ENCODE data around the gene MERTK. TPM values are rescaled to one million over a fixed set of nuclear protein-coding genes. Genes with fewer than 3 reads are reported as not detected.

Gene MERTK
- total RNA-seq, 6 experiments from 2014 or later = 10.6 to 18.3 (median 13.1) TPM

GRCh38 chr2:111975053-111975552 is 76.7 kb downstream of the MERTK start:
- Histone ChIP-seq H3K4me1 (peaks cover 0 to 11% (median 4%) of the 10 kb centered on the region in 4 donors), H3K4me3 (no peak overlapping the region), H3K27me3 (no peaks in the 10 kb centered on the region), H3K9me3 (no peaks in the 10 kb centered on the region), H3K36me3 (peaks cover 0 to 13% (median 0%) of the 10 kb centered on the region in 4 donors), H3K27ac (no peak overlapping the region)
- 85% methylated on average over 10 of the region's 11 CpGs for WGBS (ENCODE audit: insufficient coverage, low coverage, low lambda C conversion rate, missing lambda C conversion rate)
- ATAC-seq (peak in 1 of 4 donors; percentile 20), DNase-seq (no peak)
- no peak for TF ChIP-seq POLR2A (IDR thresholded peaks at IDR 0.05)
- TF ChIP-seq, protein P1, sequence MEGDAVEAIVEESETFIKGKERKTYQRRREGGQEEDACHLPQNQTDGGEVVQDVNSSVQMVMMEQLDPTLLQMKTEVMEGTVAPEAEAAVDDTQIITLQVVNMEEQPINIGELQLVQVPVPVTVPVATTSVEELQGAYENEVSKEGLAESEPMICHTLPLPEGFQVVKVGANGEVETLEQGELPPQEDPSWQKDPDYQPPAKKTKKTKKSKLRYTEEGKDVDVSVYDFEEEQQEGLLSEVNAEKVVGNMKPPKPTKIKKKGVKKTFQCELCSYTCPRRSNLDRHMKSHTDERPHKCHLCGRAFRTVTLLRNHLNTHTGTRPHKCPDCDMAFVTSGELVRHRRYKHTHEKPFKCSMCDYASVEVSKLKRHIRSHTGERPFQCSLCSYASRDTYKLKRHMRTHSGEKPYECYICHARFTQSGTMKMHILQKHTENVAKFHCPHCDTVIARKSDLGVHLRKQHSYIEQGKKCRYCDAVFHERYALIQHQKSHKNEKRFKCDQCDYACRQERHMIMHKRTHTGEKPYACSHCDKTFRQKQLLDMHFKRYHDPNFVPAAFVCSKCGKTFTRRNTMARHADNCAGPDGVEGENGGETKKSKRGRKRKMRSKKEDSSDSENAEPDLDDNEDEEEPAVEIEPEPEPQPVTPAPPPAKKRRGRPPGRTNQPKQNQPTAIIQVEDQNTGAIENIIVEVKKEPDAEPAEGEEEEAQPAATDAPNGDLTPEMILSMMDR (IDR thresholded peaks at IDR 0.05) = no peak
- intact Hi-C loops (cut with DNase I) = no loop called here

- H3K4me1 ChIP-seq = peaks cover 0 to 11% (median 4%) of the 10 kb centered on the region in 4 donors
- ATAC-seq = no peak
- no peaks in the 10 kb centered on the region for H3K9me3 ChIP-seq
- no peaks in the 10 kb centered on the region for H3K27me3 ChIP-seq
- intact Hi-C loops (cut with DNase I) = no loop called here
- no peak overlapping the region for H3K4me3 ChIP-seq
- TF ChIP-seq, protein P1 (IDR thresholded peaks at IDR 0.05) = no peak
- no peak for TF ChIP-seq POLR2A (IDR thresholded peaks at IDR 0.05)
- WGBS (ENCODE audit: insufficient coverage, low coverage, low lambda C conversion rate, missing lambda C conversion rate) = 90% methylated on average over 5 of the region's 6 CpGs
- peaks cover 0 to 11% (median 0%) of the 10 kb centered on the region in 4 donors for H3K36me3 ChIP-seq
- DNase-seq = no peak
- H3K27ac ChIP-seq = no peak overlapping the region
Observed at GRCh38 chr2:111975819-111976218, 77.4 kb downstream of the MERTK start.

DNA sequence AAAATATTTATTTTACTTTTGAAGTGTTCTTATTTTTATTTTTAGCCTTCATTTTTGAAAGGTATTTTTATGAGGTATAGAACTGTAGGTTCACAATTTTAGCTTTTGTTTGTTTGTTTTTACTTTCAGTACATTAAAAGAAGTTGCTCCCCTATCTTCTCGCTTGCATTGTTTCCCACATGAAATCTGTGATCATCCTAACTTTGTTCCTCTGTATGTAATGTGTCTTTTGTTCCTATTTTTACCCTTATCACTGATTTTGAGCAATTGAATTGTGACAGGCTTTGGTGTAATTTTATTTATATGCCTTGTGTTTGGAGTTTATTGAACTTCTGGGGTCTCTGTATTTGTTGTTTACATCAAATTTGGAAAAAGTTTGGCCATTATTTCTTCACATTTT is 78.8 kb downstream of the MERTK start:
- Histone ChIP-seq H3K4me1 (peaks cover 0 to 11% (median 4%) of the 10 kb centered on the region in 4 donors), H3K9me3 (no peaks in the 10 kb centered on the region), H3K27ac (no peak overlapping the region), H3K36me3 (peaks cover 0 to 21% (median 0%) of the 10 kb centered on the region in 4 donors), H3K27me3 (no peaks in the 10 kb centered on the region), H3K4me3 (no peak overlapping the region)
- ATAC-seq (no peak), DNase-seq (no peak)
- no peak for TF ChIP-seq POLR2A (IDR thresholded peaks at IDR 0.05)
- TF ChIP-seq, protein P1 (IDR thresholded peaks at IDR 0.05) = no peak
- intact Hi-C loops (cut with DNase I) = no loop called here
- WGBS (ENCODE audit: insufficient coverage, low coverage, low lambda C conversion rate, missing lambda C conversion rate) = 83% methylated on average over 1 of the region's 1 CpG

DNA sequence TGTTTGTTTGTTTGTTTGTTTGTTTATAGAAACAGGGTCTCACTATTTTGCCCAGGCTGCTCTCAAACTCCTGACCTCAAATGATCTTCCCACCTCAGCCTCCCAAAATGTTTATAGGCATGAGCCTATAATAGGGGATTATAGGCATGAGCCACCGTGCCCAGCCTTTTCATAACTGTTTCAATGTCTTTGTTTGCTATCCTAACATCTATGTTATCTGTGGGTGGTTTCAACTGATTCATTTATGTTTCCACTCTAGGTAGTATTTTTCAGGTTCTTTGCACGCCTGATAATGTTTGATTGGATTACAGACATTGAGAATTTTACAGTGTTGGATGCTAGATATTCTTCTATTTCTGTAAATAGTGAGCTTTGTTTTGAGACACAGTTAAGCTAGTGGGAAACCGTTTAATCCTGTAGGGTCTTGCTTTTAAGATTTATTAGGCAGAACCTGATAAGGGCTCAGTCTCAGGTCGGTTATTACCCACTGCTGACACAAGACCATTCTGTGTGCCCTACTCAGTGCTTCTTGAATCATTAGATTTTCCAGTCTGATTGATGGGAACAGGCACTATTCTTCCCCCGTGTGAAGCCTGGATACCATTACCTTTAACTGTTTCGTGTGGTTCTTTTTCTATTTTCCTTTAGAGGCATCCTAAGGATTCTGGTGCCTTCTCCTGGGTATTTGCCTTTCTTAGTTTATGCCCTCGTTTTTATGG is 80.2 kb downstream of the MERTK start:
- no peak for DNase-seq
- Histone ChIP-seq H3K36me3 (peaks cover 0 to 33% (median 6%) of the 10 kb centered on the region in 4 donors), H3K4me1 (peaks cover 0 to 2% (median under 1%) of the 10 kb centered on the region in 4 donors), H3K9me3 (no peaks in the 10 kb centered on the region), H3K27ac (no peak overlapping the region), H3K4me3 (no peak overlapping the region), H3K27me3 (no peaks in the 10 kb centered on the region)
- intact Hi-C loops (cut with DNase I) = no loop called here
- no peak for TF ChIP-seq POLR2A (IDR thresholded peaks at IDR 0.05)
- TF ChIP-seq, protein P1 (IDR thresholded peaks at IDR 0.05) = no peak
- ATAC-seq = no peak
- 77% methylated on average over 7 of the region's 7 CpGs for WGBS (ENCODE audit: insufficient coverage, low coverage, low lambda C conversion rate, missing lambda C conversion rate)

All from right lobe of liver (tissue), 6 donors.